Measurements from ENCODE around the gene AMH. TPM values are rescaled to one million over a fixed set of nuclear protein-coding genes. Genes with fewer than 3 reads are reported as not detected.

AMH gene
- total and polyA plus RNA-seq, 2 of the 4 experiments (the other 2 are of a cell fraction), result 0.86 TPM; not detected in 1

DNA sequence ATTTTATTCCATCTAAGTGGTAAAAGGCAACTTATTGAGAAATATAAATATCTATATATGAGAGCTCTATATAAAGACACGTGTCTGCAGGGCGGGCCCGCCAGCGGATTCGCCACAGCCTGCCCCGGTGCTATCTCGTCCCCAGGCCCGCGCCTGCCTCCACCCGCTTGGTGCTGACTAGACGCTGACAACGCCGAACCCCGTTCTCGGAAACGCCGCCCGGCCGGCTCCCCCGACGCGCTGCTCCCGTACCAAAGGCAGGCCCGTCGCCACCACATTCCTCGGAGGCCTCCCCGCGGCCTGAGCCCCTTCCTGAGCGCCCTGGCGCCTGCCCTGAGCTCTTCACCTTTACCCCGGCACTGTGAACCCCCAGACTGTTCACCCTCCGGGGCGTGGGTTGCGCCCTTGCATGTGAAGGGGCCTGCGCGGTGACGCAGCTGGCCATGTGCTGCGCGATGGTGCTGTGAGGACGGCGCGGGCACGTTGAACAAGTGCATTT lies 19.0 kb upstream of the AMH start:
- H2BK120ac ChIP-seq (ENCODE audit: low read depth, low read length), result no peak overlapping the region
- no peak overlapping the region for H3K4ac ChIP-seq (ENCODE audit: low read depth, low read length)
- H3K9me1 ChIP-seq (ENCODE audit: insufficient read depth, low read length), result no peaks in the 10 kb centered on the region; the same call in 1 of the 2 replicates
- H3K56ac ChIP-seq (ENCODE audit: extremely low read depth, insufficient read depth, low read length), result no peak overlapping the region
- H4K91ac ChIP-seq (ENCODE audit: insufficient read depth, low read depth, low read length), result no peak overlapping the region
- H3K79me1 ChIP-seq (ENCODE audit: low read depth in 1 of 2, low read length in 2 of 2), result peaks cover 9 to 39% of the 10 kb centered on the region in 2 experiments
- no peak overlapping the region for H4K5ac ChIP-seq (ENCODE audit: low read depth, low read length)
- DNase-seq, result no peak
- dilution Hi-C loops (cut with HindIII; ENCODE audit: low sequenced_read_pairs, unreplicated experiment) (no loop called here), in situ Hi-C loops (cut with MboI; ENCODE audit: low sequenced_read_pairs) (no loop called here), intact Hi-C loops (cut with micrococcal nuclease) (no loop called here)
- no peak overlapping the region for H4K8ac ChIP-seq (ENCODE audit: low read depth in 2 of 2, low read length in 2 of 2)
- H3K4me1 ChIP-seq (ENCODE audit: control insufficient read depth, insufficient read depth, low read length), result peaks cover 2% of the 10 kb centered on the region; the same call in 1 of the 2 replicates
- H3K18ac ChIP-seq (ENCODE audit: low read depth, low read length), result no peak overlapping the region
- ChIA-PET CTCF (no interaction called here), POLR2A (ENCODE audit: unreplicated experiment) (no interaction called here)
- H3K14ac ChIP-seq (replicated peaks; ENCODE audit: low read depth, low read length), result no peak overlapping the region
- H2BK15ac ChIP-seq (ENCODE audit: low read depth, low read length), result no peak overlapping the region
- no peak overlapping the region for H2AFZ ChIP-seq (replicated peaks; ENCODE audit: low read length, poor library complexity)
- no peak overlapping the region for H2AK9ac ChIP-seq (replicated peaks; ENCODE audit: low read depth, low read length, poor library complexity)
- H2AK5ac ChIP-seq (ENCODE audit: low read depth, low read length), result no peak overlapping the region
- no peak overlapping the region for H2BK5ac ChIP-seq (ENCODE audit: low read depth, low read length, poor library complexity, severe bottlenecking)
- no peaks in the 10 kb centered on the region for H3K27me3 ChIP-seq (ENCODE audit: control insufficient read depth, insufficient read depth, low read length)
- H3K36me3 ChIP-seq (ENCODE audit: control insufficient read depth, insufficient read depth, low read length), result peaks cover 68% of the 10 kb centered on the region
- TF ChIP-seq SMC3 (IDR thresholded peaks at IDR 0.05; ENCODE audit: low read depth, low read length) (no peak), CEBPB (IDR thresholded peaks at IDR 0.05; ENCODE audit: low read depth, low read length) (no peak), USF2 (IDR thresholded peaks at IDR 0.05; ENCODE audit: low read depth, low read length) (no peak), RAD21 (IDR thresholded peaks at IDR 0.05; ENCODE audit: low read length) (no peak), ELK1 (IDR thresholded peaks at IDR 0.05; ENCODE audit: borderline replicate concordance, low read depth, low read length) (no peak), MXI1 (IDR thresholded peaks at IDR 0.05; ENCODE audit: borderline replicate concordance, low read depth, low read length) (no peak), FOS (IDR thresholded peaks at IDR 0.05; ENCODE audit: low read depth, low read length) (no peak), CHD1 (IDR thresholded peaks at IDR 0.05; ENCODE audit: low read depth, low read length) (no peak), MAFK (IDR thresholded peaks at IDR 0.05; ENCODE audit: low read depth, low read length) (no peak), BHLHE40 (IDR thresholded peaks at IDR 0.05; ENCODE audit: low read depth, low read length) (no peak), NFE2L2 (IDR thresholded peaks at IDR 0.05; ENCODE audit: low read depth, low read length) (no peak), RFX5 (IDR thresholded peaks at IDR 0.05; ENCODE audit: low read depth, low read length) (no peak), POLR2A (IDR thresholded peaks at IDR 0.05; ENCODE audit: low read depth, low read length) (no peak), RCOR1 (IDR thresholded peaks at IDR 0.05; ENCODE audit: insufficient replicate concordance, low read length) (no peak), MAZ (IDR thresholded peaks at IDR 0.05; ENCODE audit: borderline replicate concordance, low read depth, low read length) (no peak)
- TF ChIP-seq, protein P1, sequence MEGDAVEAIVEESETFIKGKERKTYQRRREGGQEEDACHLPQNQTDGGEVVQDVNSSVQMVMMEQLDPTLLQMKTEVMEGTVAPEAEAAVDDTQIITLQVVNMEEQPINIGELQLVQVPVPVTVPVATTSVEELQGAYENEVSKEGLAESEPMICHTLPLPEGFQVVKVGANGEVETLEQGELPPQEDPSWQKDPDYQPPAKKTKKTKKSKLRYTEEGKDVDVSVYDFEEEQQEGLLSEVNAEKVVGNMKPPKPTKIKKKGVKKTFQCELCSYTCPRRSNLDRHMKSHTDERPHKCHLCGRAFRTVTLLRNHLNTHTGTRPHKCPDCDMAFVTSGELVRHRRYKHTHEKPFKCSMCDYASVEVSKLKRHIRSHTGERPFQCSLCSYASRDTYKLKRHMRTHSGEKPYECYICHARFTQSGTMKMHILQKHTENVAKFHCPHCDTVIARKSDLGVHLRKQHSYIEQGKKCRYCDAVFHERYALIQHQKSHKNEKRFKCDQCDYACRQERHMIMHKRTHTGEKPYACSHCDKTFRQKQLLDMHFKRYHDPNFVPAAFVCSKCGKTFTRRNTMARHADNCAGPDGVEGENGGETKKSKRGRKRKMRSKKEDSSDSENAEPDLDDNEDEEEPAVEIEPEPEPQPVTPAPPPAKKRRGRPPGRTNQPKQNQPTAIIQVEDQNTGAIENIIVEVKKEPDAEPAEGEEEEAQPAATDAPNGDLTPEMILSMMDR (conservative IDR thresholded peaks at IDR 0.05; ENCODE audit: low read depth, low read length), result no peak
- no peak overlapping the region for H3K4me3 ChIP-seq (ENCODE audit: insufficient read depth, low read depth, low read length)
- H3K9me3 ChIP-seq (ENCODE audit: control insufficient read depth, insufficient read depth, low read length), result no peaks in the 10 kb centered on the region
- H3K9ac ChIP-seq (ENCODE audit: low read depth, low read length), result no peak overlapping the region
- peaks cover 25% of the 10 kb centered on the region for H4K20me1 ChIP-seq (ENCODE audit: insufficient read depth, low read length)
- no peak overlapping the region for H3K27ac ChIP-seq (ENCODE audit: insufficient read depth, low read length)
- no peak overlapping the region for H3K4me2 ChIP-seq (ENCODE audit: low read depth, low read length)
- WGBS, 2 experiments (ENCODE audit: extremely low coverage in 2 of 2, insufficient read length in 1 of 2), result 96% methylated on average over 33 of the region's 43 CpGs; no CpG with 5 or more reads in 1 of the 2 experiments
- BruUV-seq (replicated peaks), result no TSS peak
- ATAC-seq (ENCODE audit: low read depth), result no peak
- no peak overlapping the region for H2BK20ac ChIP-seq (ENCODE audit: low read depth, low read length)
- H3K23ac ChIP-seq (ENCODE audit: low read depth, low read length), result no peak overlapping the region

Data from IMR-90 (cell line).